Measurements from ENCODE around the gene ORC1.

The ORC1 gene

DNA sequence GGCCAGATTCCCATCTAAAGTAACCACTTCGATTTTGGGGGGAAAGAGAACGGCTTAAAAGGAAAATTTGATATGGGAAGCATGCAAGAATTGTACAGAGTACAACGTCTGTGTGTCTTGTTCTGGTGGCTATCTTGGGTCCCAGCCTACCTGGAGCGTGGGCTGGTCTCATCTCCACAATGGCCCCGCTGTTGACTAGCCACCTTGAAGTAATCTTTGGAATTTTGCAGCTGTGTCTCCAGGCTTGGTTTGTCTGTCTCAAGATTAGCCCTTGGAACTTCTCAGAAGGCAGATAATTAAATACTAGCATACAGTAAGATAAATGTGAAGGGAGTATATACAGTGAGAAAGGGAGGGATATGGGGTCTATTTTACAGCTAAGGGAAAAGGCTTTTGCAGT lies 37.0 kb downstream of the ORC1 start:
- H3K27ac ChIP-seq: peak overlapping the region; percentile 85
- TF ChIP-seq, protein P1, sequence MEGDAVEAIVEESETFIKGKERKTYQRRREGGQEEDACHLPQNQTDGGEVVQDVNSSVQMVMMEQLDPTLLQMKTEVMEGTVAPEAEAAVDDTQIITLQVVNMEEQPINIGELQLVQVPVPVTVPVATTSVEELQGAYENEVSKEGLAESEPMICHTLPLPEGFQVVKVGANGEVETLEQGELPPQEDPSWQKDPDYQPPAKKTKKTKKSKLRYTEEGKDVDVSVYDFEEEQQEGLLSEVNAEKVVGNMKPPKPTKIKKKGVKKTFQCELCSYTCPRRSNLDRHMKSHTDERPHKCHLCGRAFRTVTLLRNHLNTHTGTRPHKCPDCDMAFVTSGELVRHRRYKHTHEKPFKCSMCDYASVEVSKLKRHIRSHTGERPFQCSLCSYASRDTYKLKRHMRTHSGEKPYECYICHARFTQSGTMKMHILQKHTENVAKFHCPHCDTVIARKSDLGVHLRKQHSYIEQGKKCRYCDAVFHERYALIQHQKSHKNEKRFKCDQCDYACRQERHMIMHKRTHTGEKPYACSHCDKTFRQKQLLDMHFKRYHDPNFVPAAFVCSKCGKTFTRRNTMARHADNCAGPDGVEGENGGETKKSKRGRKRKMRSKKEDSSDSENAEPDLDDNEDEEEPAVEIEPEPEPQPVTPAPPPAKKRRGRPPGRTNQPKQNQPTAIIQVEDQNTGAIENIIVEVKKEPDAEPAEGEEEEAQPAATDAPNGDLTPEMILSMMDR (IDR thresholded peaks at IDR 0.05): no peak
- TF ChIP-seq ZFX (IDR thresholded peaks at IDR 0.05; ENCODE audit: borderline replicate concordance): no peak

- peak overlapping the region; percentile 85 for H3K27ac ChIP-seq
- TF ChIP-seq, protein P1 (IDR thresholded peaks at IDR 0.05): no peak
- no peak for TF ChIP-seq ZFX (IDR thresholded peaks at IDR 0.05; ENCODE audit: borderline replicate concordance)
These were observed 37.8 kb downstream of the ORC1 start for GRCh38 chr1:52366517-52366827.

DNA sequence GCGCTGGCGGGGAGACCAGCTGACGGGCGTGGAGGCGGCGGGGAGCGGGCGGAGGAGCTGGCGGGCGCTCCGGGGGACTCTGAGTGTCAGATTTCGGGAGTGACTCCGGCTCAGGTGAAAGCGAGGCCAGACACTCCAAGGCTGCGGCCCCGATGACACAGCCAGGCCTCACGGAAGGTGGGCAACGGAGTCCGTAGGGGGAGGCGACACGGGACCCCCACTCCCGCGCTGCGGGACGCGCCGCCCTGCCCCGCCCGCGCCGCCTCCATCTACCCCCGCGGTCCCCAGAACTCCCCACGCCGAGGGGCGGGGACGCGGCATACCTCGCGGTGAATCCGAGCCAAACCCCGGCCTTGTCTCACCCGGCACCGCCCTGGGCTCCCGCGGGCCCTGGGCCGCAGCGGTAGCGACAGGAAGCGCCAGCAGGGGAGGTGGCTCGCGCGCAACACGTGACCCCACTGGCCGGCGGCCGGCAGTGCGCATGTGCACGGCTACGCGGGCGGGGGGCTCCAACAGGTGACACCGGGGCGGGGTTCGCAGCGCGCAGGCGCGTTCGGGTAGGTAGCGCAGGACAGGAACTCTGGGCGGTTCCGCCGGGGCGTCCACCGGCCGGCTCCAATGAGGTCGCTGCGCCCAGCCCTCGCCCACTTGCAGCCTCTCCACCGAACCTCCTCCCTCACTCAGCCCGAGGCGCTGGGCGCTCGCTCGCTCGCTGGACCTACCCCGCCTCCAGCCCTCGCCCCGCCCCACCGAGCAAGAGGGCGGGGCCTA lies 38.3 kb downstream of the ORC1 start, which contains the start of gene CC2D1B:
TSS of gene CC2D1B (minus strand) at position 460 of the 771 bp plus-strand sequence. CDS start 1,585 bp downstream, outside the sequence.
- TF ChIP-seq ZFX (IDR thresholded peaks at IDR 0.05; ENCODE audit: borderline replicate concordance): no peak
- TF ChIP-seq, protein P1 (IDR thresholded peaks at IDR 0.05): no peak
- peak within 1 kb of the TSS; percentile 85 for H3K27ac ChIP-seq

GRCh38 chr1:52365071-52365745 lies 39.0 kb downstream of the ORC1 start:
- H3K27ac ChIP-seq: peak overlapping the region; percentile 85
- no peak for TF ChIP-seq ZFX (IDR thresholded peaks at IDR 0.05; ENCODE audit: borderline replicate concordance)
- TF ChIP-seq, protein P1 (IDR thresholded peaks at IDR 0.05): no peak

DNA sequence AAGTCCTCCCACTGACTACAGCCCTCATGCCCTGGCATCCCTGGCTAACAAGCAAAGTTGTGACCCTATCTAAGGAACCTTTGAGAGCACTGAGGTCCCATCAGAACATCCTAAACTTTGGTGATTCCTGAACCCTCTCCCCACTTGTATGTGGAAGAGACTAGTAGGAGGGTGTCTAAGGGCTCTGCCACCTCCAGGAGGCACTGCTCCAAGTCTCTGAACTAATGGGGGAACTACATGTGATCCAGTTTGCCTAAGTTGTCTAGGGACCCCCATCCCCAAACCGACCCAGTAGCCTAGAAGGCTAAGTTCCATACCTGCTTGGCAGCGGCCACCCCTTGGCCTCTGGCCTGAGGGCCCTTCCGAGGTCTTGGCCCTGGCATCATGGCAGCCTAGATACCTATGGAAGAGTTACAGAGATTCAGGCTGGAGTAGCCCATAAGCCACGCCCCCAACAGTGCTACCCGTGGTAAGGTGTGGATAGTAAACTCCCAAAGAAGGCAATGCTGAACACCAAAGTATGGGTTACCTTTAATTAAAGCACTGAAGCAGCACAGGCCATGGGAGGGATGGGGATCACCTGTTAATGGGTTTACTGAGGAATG lies 39.9 kb downstream of the ORC1 start:
- TF ChIP-seq, protein P1 (IDR thresholded peaks at IDR 0.05): no peak
- TF ChIP-seq ZFX (IDR thresholded peaks at IDR 0.05; ENCODE audit: borderline replicate concordance): no peak
- peak overlapping the region; percentile 85 for H3K27ac ChIP-seq

DNA sequence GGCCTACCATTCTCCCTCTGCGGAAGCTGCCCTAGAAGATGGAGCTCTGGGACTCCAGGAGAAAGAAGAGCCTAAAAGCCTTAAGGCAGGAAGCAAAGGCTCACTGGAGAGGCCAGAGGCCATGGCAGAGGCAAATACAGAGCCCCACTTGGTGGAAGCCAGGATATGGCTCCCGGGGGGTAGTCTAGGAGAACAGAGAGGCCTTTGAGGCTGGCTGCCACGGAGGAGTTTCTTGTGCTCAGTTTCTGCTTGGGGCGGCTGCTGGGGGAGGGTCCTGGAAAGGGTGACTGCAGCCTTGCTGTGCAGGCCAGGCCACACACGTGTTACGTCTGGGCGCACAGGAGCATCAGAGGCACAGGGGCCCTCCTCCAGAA lies 43.6 kb downstream of the ORC1 start:
- TF ChIP-seq ZFX (IDR thresholded peaks at IDR 0.05; ENCODE audit: borderline replicate concordance): no peak
- TF ChIP-seq, protein P1 (IDR thresholded peaks at IDR 0.05): no peak
- no peak overlapping the region for H3K27ac ChIP-seq
